Measurements from ENCODE around the gene EMC9.

DNA sequence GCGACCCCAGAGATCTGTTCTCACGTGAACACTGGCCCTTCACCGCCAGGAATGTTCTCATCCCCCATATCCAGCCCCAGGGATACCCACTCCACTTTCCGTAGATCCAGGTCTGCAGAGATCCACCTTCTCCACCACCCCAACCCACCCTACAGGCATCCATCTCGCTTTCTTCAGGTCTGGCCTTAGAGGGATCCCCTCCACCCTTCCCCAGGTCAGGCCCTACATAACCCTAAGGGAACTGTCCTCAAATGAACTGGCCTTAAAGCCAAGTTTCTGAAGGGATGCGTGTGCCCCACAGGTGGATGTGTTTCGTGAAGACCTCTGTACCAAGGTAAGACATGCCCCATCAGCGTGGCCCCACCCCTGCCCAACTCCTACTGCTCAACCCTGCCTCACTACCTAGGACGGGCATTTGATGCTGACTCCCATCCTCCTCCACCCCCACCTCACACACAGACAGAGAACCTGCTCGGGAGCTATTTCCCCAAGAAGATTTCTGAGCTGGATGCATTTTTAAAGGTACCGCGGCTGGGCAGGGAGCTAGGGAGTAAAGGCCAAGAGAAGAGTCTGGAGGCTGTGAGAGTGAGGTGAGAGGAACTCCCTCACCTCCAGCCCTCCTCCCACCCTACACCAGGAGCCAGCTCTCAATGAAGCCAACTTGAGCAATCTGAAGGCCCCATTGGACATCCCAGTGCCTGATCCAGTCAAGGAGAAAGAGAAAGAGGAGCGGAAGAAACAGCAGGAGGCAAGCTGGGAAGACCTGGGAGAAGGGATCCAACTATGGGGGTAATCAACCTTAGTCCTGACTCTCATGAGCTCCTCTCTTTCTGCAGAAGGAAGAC lies 4.5 kb downstream of the EMC9 start:
- TF ChIP-seq, protein P1, sequence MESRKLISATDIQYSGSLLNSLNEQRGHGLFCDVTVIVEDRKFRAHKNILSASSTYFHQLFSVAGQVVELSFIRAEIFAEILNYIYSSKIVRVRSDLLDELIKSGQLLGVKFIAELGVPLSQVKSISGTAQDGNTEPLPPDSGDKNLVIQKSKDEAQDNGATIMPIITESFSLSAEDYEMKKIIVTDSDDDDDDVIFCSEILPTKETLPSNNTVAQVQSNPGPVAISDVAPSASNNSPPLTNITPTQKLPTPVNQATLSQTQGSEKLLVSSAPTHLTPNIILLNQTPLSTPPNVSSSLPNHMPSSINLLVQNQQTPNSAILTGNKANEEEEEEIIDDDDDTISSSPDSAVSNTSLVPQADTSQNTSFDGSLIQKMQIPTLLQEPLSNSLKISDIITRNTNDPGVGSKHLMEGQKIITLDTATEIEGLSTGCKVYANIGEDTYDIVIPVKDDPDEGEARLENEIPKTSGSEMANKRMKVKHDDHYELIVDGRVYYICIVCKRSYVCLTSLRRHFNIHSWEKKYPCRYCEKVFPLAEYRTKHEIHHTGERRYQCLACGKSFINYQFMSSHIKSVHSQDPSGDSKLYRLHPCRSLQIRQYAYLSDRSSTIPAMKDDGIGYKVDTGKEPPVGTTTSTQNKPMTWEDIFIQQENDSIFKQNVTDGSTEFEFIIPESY (IDR thresholded peaks at IDR 0.05) = no peak
- TF ChIP-seq, protein P2, sequence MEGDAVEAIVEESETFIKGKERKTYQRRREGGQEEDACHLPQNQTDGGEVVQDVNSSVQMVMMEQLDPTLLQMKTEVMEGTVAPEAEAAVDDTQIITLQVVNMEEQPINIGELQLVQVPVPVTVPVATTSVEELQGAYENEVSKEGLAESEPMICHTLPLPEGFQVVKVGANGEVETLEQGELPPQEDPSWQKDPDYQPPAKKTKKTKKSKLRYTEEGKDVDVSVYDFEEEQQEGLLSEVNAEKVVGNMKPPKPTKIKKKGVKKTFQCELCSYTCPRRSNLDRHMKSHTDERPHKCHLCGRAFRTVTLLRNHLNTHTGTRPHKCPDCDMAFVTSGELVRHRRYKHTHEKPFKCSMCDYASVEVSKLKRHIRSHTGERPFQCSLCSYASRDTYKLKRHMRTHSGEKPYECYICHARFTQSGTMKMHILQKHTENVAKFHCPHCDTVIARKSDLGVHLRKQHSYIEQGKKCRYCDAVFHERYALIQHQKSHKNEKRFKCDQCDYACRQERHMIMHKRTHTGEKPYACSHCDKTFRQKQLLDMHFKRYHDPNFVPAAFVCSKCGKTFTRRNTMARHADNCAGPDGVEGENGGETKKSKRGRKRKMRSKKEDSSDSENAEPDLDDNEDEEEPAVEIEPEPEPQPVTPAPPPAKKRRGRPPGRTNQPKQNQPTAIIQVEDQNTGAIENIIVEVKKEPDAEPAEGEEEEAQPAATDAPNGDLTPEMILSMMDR (IDR thresholded peaks at IDR 0.05; ENCODE audit: low read depth, low read length, missing input control) = no peak
- TF ChIP-seq YY1 (IDR thresholded peaks at IDR 0.05) = no peak
- TF ChIP-seq, protein P3, sequence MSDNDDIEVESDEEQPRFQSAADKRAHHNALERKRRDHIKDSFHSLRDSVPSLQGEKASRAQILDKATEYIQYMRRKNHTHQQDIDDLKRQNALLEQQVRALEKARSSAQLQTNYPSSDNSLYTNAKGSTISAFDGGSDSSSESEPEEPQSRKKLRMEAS (IDR thresholded peaks at IDR 0.05) = no peak
- TF ChIP-seq EGR1 (IDR thresholded peaks at IDR 0.05; ENCODE audit: low read depth in 2 of 2) = no peak
- no peak for TF ChIP-seq FOXA1 (IDR thresholded peaks at IDR 0.05)
- no peak for TF ChIP-seq GABPA (IDR thresholded peaks at IDR 0.05 in 1 of 2, conservative IDR thresholded peaks at IDR 0.05 in 1 of 2)
- TF ChIP-seq SP1 (IDR thresholded peaks at IDR 0.05) = no peak
- no peak for TF ChIP-seq HNF4A (conservative IDR thresholded peaks at IDR 0.05)

Data from liver (tissue), 3 donors.